GM19193 (cell line): ENCODE measurements around the gene FBRSL1.

Experiments used
- POLR2A ChIP-seq: IDR thresholded peaks from 4 replicates; pipeline ENCODE4 v1.6.1; 2011; ENCODE audit not compliant: insufficient read depth, insufficient read length; ENCODE audit errors: extremely low read depth

The FBRSL1 gene

GRCh38 chr12:132550014-132550802 lies 60.3 kb downstream of the FBRSL1 start:
- TF ChIP-seq POLR2A, result no peak

- no peak for TF ChIP-seq POLR2A
Measured at GRCh38 chr12:132550830-132551640, 61.1 kb downstream of the FBRSL1 start.

GRCh38 chr12:132551641-132552031 lies 61.7 kb downstream of the FBRSL1 start:
- TF ChIP-seq POLR2A, result no peak

GRCh38 chr12:132554845-132555630 lies 65.1 kb downstream of the FBRSL1 start:
- no peak for TF ChIP-seq POLR2A

GRCh38 chr12:132555686-132556085 lies 65.7 kb downstream of the FBRSL1 start:
- no peak for TF ChIP-seq POLR2A

GRCh38 chr12:132556216-132556615 lies 66.3 kb downstream of the FBRSL1 start:
- TF ChIP-seq POLR2A, result no peak

GRCh38 chr12:132556801-132557200 lies 66.8 kb downstream of the FBRSL1 start:
- no peak for TF ChIP-seq POLR2A

- TF ChIP-seq POLR2A, result no peak
Measured at GRCh38 chr12:132557291-132558015, 67.5 kb downstream of the FBRSL1 start.

GRCh38 chr12:132558042-132558856 lies 68.3 kb downstream of the FBRSL1 start:
- TF ChIP-seq POLR2A, result no peak

- TF ChIP-seq POLR2A, result no peak
Measured at GRCh38 chr12:132558861-132559623, 69.1 kb downstream of the FBRSL1 start.

GRCh38 chr12:132559652-132560363 lies 69.9 kb downstream of the FBRSL1 start:
- no peak for TF ChIP-seq POLR2A

GRCh38 chr12:132560364-132560613 lies 70.3 kb downstream of the FBRSL1 start:
- TF ChIP-seq POLR2A, result no peak
